Fibroblast of lung (primary cell): ENCODE data around the gene IFNGR1.

Experiments
- CTCF ChIP-seq, 2 donors: IDR thresholded peaks in 1 of 2; conservative IDR thresholded peaks in 1 of 2; 1 replicate in 1 of 2; 2 replicates in 1 of 2; pipeline ENCODE4 v1.5.1; 2011 to 2012; ENCODE audit warnings: low read length in 2 of 2, control low read depth in 1 of 2, inconsistent platforms in 1 of 2, low read depth in 1 of 2, mild to moderate bottlenecking in 1 of 2
- EZH2 ChIP-seq: IDR thresholded peaks from 2 replicates; pipeline ENCODE4 v1.5.1; 2012; ENCODE audit warnings: low read length, control low read depth, mild to moderate bottlenecking; ENCODE audit errors: missing control alignments

- no peak for TF ChIP-seq CTCF (conservative IDR thresholded peaks at IDR 0.05 in 1 of 2, IDR thresholded peaks at IDR 0.05 in 1 of 2; ENCODE audit: low read depth in 1 of 2, low read length in 2 of 2)
- TF ChIP-seq EZH2: no peak
Observed at GRCh38 chr6:137214931-137215330, 4.3 kb downstream of the IFNGR1 start.
